PC-9 (cell line): Measurements from ENCODE around the gene MYO1A.

Experiments used
- EZH2 ChIP-seq: fragments of 200-600 bp; sonication (generic); IDR thresholded peaks from 2 replicates; pipeline ENCODE4 v1.8.0; 2017; ENCODE audit warnings: antibody characterized with exemption, low read depth
- TF ChIP-seq, protein P1 (sequence below): fragments of 200-600 bp; sonication (generic); conservative IDR thresholded peaks from 2 replicates; pipeline ENCODE4 v1.6.1; 2017; ENCODE audit warnings: mixed run types, antibody characterized with exemption, mild to moderate bottlenecking, moderate library complexity

DNA sequence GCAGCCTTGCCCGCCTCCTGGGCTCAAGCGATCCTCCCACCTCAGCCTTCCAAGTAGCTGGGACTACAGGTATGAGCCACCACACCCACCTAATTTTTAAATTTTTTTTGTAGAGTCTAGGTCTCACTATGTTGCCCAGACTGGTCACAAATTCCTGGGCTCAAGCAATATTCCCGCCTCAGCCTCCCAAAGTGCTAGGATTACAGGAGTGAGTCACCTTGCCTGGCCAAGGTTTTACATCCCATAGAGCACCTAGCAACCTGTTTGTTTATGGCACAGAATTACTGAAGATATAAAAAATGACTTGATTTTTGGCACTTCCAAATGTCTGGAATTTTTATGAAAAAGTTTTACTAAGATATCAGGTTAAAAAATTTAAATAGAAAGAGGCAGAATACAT is 16.5 kb downstream of the MYO1A start:
- TF ChIP-seq, protein P1, sequence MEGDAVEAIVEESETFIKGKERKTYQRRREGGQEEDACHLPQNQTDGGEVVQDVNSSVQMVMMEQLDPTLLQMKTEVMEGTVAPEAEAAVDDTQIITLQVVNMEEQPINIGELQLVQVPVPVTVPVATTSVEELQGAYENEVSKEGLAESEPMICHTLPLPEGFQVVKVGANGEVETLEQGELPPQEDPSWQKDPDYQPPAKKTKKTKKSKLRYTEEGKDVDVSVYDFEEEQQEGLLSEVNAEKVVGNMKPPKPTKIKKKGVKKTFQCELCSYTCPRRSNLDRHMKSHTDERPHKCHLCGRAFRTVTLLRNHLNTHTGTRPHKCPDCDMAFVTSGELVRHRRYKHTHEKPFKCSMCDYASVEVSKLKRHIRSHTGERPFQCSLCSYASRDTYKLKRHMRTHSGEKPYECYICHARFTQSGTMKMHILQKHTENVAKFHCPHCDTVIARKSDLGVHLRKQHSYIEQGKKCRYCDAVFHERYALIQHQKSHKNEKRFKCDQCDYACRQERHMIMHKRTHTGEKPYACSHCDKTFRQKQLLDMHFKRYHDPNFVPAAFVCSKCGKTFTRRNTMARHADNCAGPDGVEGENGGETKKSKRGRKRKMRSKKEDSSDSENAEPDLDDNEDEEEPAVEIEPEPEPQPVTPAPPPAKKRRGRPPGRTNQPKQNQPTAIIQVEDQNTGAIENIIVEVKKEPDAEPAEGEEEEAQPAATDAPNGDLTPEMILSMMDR: no peak
- TF ChIP-seq EZH2: no peak
